RCC 7860 (cell line): ENCODE results near the gene CRBN.

Experiments used
- DNase-seq: peaks from one replicate; pipeline ENCODE4 v3.0.0-alpha.2; 2015; ENCODE audit warnings: low spot score
- FAIRE-seq: peaks from 2 replicates; lab custom pipeline; 2012; peaks lifted over from hg19 to GRCh38; lab: Jason Lieb, UNC

The CRBN gene

GRCh38 chr3:3117651-3118050 lies 61.8 kb downstream of the CRBN start:
- FAIRE-seq (no peak), DNase-seq (no peak)

GRCh38 chr3:3113042-3113709 lies 66.3 kb downstream of the CRBN start:
- DNase-seq, result no peak
- FAIRE-seq, result no peak

- FAIRE-seq, result no peak
Measured at GRCh38 chr3:3110749-3111361, 68.6 kb downstream of the CRBN start.

GRCh38 chr3:3110299-3110630 lies 69.2 kb downstream of the CRBN start, which contains the start of gene IL5RA:
IL5RA (minus strand) TSS chr3:3110374; CDS start chr3:3104984, 5,390 bp downstream.
- no peak for DNase-seq
- FAIRE-seq, result no peak

More at GRCh38 chr3:3110749-3111361, 68.6 kb downstream of the CRBN start:
- no peak for DNase-seq

- DNase-seq, result no peak
- FAIRE-seq, result no peak
Measured at GRCh38 chr3:3109407-3110298, 69.8 kb downstream of the CRBN start.

- DNase-seq, result no peak
- FAIRE-seq, result no peak
Measured at GRCh38 chr3:3107858-3108257, 71.6 kb downstream of the CRBN start.

- FAIRE-seq (no peak), DNase-seq (no peak)
Measured at GRCh38 chr3:3107181-3107580, 72.3 kb downstream of the CRBN start.

GRCh38 chr3:3105815-3106214 lies 73.7 kb downstream of the CRBN start:
- DNase-seq (no peak), FAIRE-seq (no peak)

GRCh38 chr3:3105246-3105645 lies 74.2 kb downstream of the CRBN start:
- FAIRE-seq (no peak), DNase-seq (no peak)

GRCh38 chr3:3102751-3103150 lies 76.7 kb downstream of the CRBN start:
- DNase-seq, result no peak

GRCh38 chr3:3101660-3102458 lies 77.6 kb downstream of the CRBN start:
- FAIRE-seq (no peak), DNase-seq (no peak)

More at GRCh38 chr3:3102751-3103150, 76.7 kb downstream of the CRBN start:
- FAIRE-seq, result no peak
